Caki2 (cell line): ENCODE results near the gene GAGE2A. TPM values are rescaled to one million over a fixed set of nuclear protein-coding genes. Genes with fewer than 3 reads are reported as not detected.
"Not testable (repeated sequence)": the region's sequence is repeated elsewhere in the genome, so short reads cannot be mapped to it uniquely, and the experiment has no call there.

Experiments
- DNase-seq: peaks from one replicate; pipeline ENCODE4 v3.0.0-alpha.2; 2015; ENCODE audit warnings: low read depth
- in situ Hi-C: cut with HindIII; loops from 2 replicates; pipeline ENCODE4 v1.10.0; 2016; ENCODE audit warnings: low sequenced_read_pairs, low pct_unique_long_range_greater_than_20kb, mixed read lengths
- total RNA-seq: library from RNA; depleted of rRNA; stranded (reverse); fragments of >200 nt; shearing (Covaris generic); gene quantifications from 2 replicates; pipeline ENCODE4 v1.2.3, GENCODE V29; 2014; ENCODE audit warnings: low replicate concordance; rRNA removed

GAGE2A gene, protein sequence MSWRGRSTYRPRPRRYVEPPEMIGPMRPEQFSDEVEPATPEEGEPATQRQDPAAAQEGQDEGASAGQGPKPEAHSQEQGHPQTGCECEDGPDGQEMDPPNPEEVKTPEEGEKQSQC
- total RNA-seq: not detected in 2 replicates

GRCh38 chrX:49589196-49589595, at the start of gene GAGE2A:
GAGE2A (plus strand) TSS chrX:49589496; CDS start chrX:49590651, 1,155 bp downstream.
- DNase-seq, in situ Hi-C loops: not testable (repeated sequence)

- in situ Hi-C loops, DNase-seq: not testable (repeated sequence)
Observed at GRCh38 chrX:49541433-49541832, 47.9 kb upstream of the GAGE2A start, which contains the start of gene GAGE12D. GAGE12D (plus strand) TSS chrX:49541733; CDS start chrX:49542888, 1,155 bp downstream.

GRCh38 chrX:49550989-49551388, 38.3 kb upstream of the GAGE2A start, which contains the start of gene GAGE12E:
GAGE12E (plus strand) TSS chrX:49551289; CDS start chrX:49552444, 1,155 bp downstream.
- in situ Hi-C loops, DNase-seq: not testable (repeated sequence)

- in situ Hi-C loops, DNase-seq: not testable (repeated sequence)
Observed at GRCh38 chrX:49560542-49560941, 28.8 kb upstream of the GAGE2A start, which contains the start of gene GAGE12F. GAGE12F (plus strand) TSS chrX:49560842; CDS start chrX:49561997, 1,155 bp downstream.

- DNase-seq, in situ Hi-C loops: not testable (repeated sequence)
Observed at GRCh38 chrX:49568728-49569127, 20.6 kb upstream of the GAGE2A start.

DNA sequence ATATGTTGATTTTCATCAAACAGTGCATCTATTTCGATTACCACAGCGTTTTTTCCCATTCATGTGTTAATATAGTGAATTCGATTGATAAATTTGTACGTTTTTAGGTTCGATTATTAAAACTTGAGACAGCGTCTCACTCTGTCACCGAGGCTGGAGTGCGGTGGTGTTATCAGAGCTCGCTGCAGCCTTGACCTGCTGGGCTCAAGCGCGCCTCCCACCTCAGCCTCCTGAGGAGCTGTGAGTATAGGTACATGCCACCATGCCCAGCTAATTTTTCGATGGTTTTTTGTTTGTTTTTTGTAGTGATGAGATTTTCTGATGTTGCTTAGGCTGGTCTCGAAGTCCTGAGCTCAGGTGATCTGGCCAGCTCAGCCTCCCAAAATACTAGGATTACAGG, 20.1 kb upstream of the GAGE2A start:
- DNase-seq, in situ Hi-C loops: not testable (repeated sequence)

- in situ Hi-C loops, DNase-seq: not testable (repeated sequence)
Observed at GRCh38 chrX:49570100-49570499, 19.2 kb upstream of the GAGE2A start, which contains the start of gene GAGE12G. GAGE12G (plus strand) TSS chrX:49570400; CDS start chrX:49571555, 1,155 bp downstream.

DNA sequence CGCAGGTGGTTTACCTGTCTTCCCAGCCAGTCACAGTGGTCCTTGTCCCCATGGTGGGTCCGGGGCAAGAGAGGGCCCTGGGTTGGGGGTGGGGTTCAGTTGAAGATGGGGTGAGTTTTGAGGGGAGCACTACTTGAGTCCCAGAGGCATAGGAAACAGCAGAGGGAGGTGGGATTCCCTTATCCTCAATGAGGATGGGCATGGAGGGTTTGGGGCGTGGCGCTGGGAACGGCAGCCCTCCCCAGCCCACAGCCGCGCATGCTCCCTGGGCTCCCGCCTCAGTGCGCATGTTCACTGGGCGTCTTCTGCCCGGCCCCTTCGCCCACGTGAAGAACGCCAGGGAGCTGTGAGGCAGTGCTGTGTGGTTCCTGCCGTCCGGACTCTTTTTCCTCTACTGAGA, 9.6 kb upstream of the GAGE2A start, which contains the start of gene GAGE12H:
TSS of gene GAGE12H (plus strand) at position 301 of the 400 bp plus-strand sequence. CDS start 1,155 bp downstream, outside the sequence.
- DNase-seq, in situ Hi-C loops: not testable (repeated sequence)

- in situ Hi-C loops, DNase-seq: not testable (repeated sequence)
Observed at GRCh38 chrX:49589769-49590478, 628 bp downstream of the GAGE2A start.

DNA sequence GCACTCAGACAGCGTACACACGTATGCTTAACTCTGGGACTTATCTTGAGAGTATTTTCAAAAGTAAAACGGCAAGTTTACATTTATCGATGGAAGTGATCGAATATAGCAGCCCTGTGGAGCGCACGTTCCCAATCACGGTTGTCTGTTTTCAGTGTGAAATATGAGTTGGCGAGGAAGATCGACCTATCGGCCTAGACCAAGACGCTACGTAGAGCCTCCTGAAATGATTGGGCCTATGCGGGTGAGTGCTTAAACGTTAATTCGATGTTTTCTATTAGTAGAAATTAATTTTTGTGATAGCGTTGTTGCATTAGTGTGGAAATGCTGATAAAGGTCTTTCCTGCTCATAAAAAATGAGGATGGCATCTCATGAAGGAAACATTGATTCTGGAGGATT, 1.2 kb downstream of the GAGE2A start:
- DNase-seq, in situ Hi-C loops: not testable (repeated sequence)

DNA sequence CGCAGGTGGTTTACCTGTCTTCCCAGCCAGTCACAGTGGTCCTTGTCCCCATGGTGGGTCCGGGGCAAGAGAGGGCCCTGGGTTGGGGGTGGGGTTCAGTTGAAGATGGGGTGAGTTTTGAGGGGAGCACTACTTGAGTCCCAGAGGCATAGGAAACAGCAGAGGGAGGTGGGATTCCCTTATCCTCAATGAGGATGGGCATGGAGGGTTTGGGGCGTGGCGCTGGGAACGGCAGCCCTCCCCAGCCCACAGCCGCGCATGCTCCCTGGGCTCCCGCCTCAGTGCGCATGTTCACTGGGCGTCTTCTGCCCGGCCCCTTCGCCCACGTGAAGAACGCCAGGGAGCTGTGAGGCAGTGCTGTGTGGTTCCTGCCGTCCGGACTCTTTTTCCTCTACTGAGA, 9.4 kb downstream of the GAGE2A start, which contains the start of gene GAGE1:
TSS of gene GAGE1 (plus strand) at position 301 of the 400 bp plus-strand sequence. CDS start 1,155 bp downstream, outside the sequence.
- DNase-seq, in situ Hi-C loops: not testable (repeated sequence)

DNA sequence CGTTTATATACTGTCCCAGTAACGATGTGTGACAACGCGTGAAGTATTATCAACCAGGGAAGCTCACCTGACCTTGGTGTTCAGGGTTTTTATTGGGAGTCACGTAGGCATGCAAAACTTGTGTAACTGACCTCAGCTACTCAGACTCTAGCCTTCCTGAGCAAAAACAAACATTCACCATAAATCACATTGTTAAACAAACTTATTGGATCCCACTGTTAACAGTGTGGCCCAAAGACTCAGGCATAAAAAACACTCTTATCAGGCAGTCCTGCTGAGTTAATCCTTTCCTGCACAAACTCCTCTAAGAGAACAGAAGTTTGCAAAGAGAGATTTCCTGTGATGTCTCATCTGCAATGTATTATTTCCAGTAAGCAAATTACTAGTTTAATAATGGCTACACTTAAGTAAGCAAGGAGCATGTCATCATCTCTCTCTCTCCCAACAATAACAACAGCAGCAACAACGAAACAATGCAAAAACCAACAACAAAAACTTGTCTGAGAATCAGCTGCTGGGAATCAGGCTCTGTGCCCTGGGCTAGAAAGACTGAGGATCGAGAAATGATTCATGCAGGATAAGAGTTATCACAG, 21.5 kb downstream of the GAGE2A start:
- DNase-seq: no peak
- in situ Hi-C loops: no loop called here

- in situ Hi-C loops: no loop called here
- DNase-seq: no peak
Observed at GRCh38 chrX:49618574-49618973, 29.3 kb downstream of the GAGE2A start.

- no peak for DNase-seq
- in situ Hi-C loops: no loop called here
Observed at GRCh38 chrX:49627086-49627777, 37.9 kb downstream of the GAGE2A start.

DNA sequence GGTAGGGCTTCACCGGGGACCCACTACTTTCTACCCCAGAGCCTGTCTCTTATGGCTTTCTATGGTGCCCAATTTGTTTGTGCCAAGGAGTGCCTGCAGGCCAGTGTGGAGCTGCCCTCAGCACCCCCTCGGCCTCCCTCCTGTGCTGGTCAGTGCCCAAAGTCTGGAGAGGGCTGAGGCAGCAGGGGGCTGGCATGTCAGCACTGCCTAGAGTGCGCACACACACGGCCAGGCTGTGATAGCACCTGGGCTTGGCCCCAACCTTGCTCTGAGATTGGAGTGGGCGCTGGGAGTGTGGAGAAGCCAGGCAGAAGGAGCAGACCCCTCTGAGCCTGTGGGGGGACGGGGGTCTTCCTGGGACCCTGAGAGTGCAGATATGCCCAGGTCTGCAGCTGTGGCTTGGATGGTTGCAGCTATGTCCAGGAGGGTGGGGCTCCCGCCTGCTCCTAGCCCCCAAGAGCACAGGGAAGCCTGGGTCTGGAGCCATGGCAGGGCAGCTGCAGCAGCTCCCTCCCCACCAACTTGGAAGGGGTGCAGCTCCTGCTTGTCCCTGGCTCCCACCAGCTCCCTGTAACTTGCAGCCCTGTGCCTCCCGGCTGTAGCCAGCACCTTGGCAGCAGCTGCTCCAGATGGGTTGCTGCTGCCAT, 55.8 kb downstream of the GAGE2A start:
- no peak for DNase-seq
- in situ Hi-C loops: no loop called here
